ENCODE results near the gene NALCN.

NALCN gene

GRCh38 chr13:101452519-101453485, 36.5 kb upstream of the NALCN start, which contains the start of gene ITGBL1:
Gene ITGBL1 (plus strand): TSS chr13:101452675. CDS start chr13:101452834, 159 bp downstream.
- H3K9me3 ChIP-seq (ENCODE audit: insufficient read depth, low read length), result no peaks in the 10 kb centered on the region
- H3K4me3 ChIP-seq (ENCODE audit: insufficient read length, low read depth), result peak within 1 kb of the TSS; percentile 8
- H3K36me3 ChIP-seq (ENCODE audit: insufficient read depth, insufficient read length, low read length), result no peaks in the 10 kb centered on the region
- TF ChIP-seq ZNF274 (IDR thresholded peaks at IDR 0.05; ENCODE audit: low read depth, low read length) (no peak), SUZ12 (IDR thresholded peaks at IDR 0.05; ENCODE audit: extremely low read depth, insufficient read depth, insufficient read length) (no peak), YY1 (IDR thresholded peaks at IDR 0.05; ENCODE audit: insufficient read depth, insufficient read length) (no peak)
- no peak for DNase-seq (ENCODE audit: low read depth, low spot score)
- peaks cover 2% of the 10 kb centered on the region for H3K4me1 ChIP-seq (ENCODE audit: insufficient read depth, insufficient read length)
- H3K27me3 ChIP-seq (ENCODE audit: insufficient read depth, insufficient read length), result no peaks in the 10 kb centered on the region
- H3K9ac ChIP-seq (ENCODE audit: insufficient read length, low read depth), result no peak within 1 kb of the TSS

GRCh38 chr13:101451641-101452040, 35.3 kb upstream of the NALCN start:
- Histone ChIP-seq H3K4me1 (ENCODE audit: insufficient read depth, insufficient read length) (peaks cover 2% of the 10 kb centered on the region), H3K9ac (ENCODE audit: insufficient read length, low read depth) (no peak overlapping the region), H3K4me3 (ENCODE audit: insufficient read length, low read depth) (no peak overlapping the region), H3K9me3 (ENCODE audit: insufficient read depth, low read length) (no peaks in the 10 kb centered on the region), H3K27me3 (ENCODE audit: insufficient read depth, insufficient read length) (no peaks in the 10 kb centered on the region), H3K36me3 (ENCODE audit: insufficient read depth, insufficient read length, low read length) (no peaks in the 10 kb centered on the region)
- DNase-seq (ENCODE audit: low read depth, low spot score), result no peak
- no peak for TF ChIP-seq ZNF274 (IDR thresholded peaks at IDR 0.05; ENCODE audit: low read depth, low read length)
- TF ChIP-seq SUZ12 (IDR thresholded peaks at IDR 0.05; ENCODE audit: extremely low read depth, insufficient read depth, insufficient read length), result no peak
- TF ChIP-seq YY1 (IDR thresholded peaks at IDR 0.05; ENCODE audit: insufficient read depth, insufficient read length), result no peak

- DNase-seq (ENCODE audit: low read depth, low spot score), result no peak
- no peak for TF ChIP-seq SUZ12 (IDR thresholded peaks at IDR 0.05; ENCODE audit: extremely low read depth, insufficient read depth, insufficient read length)
- no peak for TF ChIP-seq YY1 (IDR thresholded peaks at IDR 0.05; ENCODE audit: insufficient read depth, insufficient read length)
- TF ChIP-seq ZNF274 (IDR thresholded peaks at IDR 0.05; ENCODE audit: low read depth, low read length), result no peak
- H3K9me3 ChIP-seq (ENCODE audit: insufficient read depth, low read length), result no peaks in the 10 kb centered on the region
- no peak overlapping the region for H3K9ac ChIP-seq (ENCODE audit: insufficient read length, low read depth)
- H3K36me3 ChIP-seq (ENCODE audit: insufficient read depth, insufficient read length, low read length), result no peaks in the 10 kb centered on the region
- H3K27me3 ChIP-seq (ENCODE audit: insufficient read depth, insufficient read length), result no peaks in the 10 kb centered on the region
- no peak overlapping the region for H3K4me3 ChIP-seq (ENCODE audit: insufficient read length, low read depth)
- H3K4me1 ChIP-seq (ENCODE audit: insufficient read depth, insufficient read length), result peaks cover 2% of the 10 kb centered on the region
Measured at GRCh38 chr13:101450749-101451130, 34.4 kb upstream of the NALCN start.

GRCh38 chr13:101449790-101450748, 33.8 kb upstream of the NALCN start:
- Histone ChIP-seq H3K9me3 (ENCODE audit: insufficient read depth, low read length) (no peaks in the 10 kb centered on the region), H3K27me3 (ENCODE audit: insufficient read depth, insufficient read length) (no peaks in the 10 kb centered on the region), H3K36me3 (ENCODE audit: insufficient read depth, insufficient read length, low read length) (no peaks in the 10 kb centered on the region), H3K4me1 (ENCODE audit: insufficient read depth, insufficient read length) (peaks cover 2% of the 10 kb centered on the region), H3K9ac (ENCODE audit: insufficient read length, low read depth) (no peak overlapping the region), H3K4me3 (ENCODE audit: insufficient read length, low read depth) (no peak overlapping the region)
- no peak for DNase-seq (ENCODE audit: low read depth, low spot score)
- no peak for TF ChIP-seq ZNF274 (IDR thresholded peaks at IDR 0.05; ENCODE audit: low read depth, low read length)
- no peak for TF ChIP-seq YY1 (IDR thresholded peaks at IDR 0.05; ENCODE audit: insufficient read depth, insufficient read length)
- TF ChIP-seq SUZ12 (IDR thresholded peaks at IDR 0.05; ENCODE audit: extremely low read depth, insufficient read depth, insufficient read length), result no peak

- Histone ChIP-seq H3K4me3 (ENCODE audit: insufficient read length, low read depth) (no peak overlapping the region), H3K36me3 (ENCODE audit: insufficient read depth, insufficient read length, low read length) (no peaks in the 10 kb centered on the region), H3K4me1 (ENCODE audit: insufficient read depth, insufficient read length) (no peaks in the 10 kb centered on the region), H3K9ac (ENCODE audit: insufficient read length, low read depth) (no peak overlapping the region), H3K9me3 (ENCODE audit: insufficient read depth, low read length) (no peaks in the 10 kb centered on the region), H3K27me3 (ENCODE audit: insufficient read depth, insufficient read length) (no peaks in the 10 kb centered on the region)
- no peak for DNase-seq (ENCODE audit: low read depth, low spot score)
- no peak for TF ChIP-seq ZNF274 (IDR thresholded peaks at IDR 0.05; ENCODE audit: low read depth, low read length)
- TF ChIP-seq SUZ12 (IDR thresholded peaks at IDR 0.05; ENCODE audit: extremely low read depth, insufficient read depth, insufficient read length), result no peak
- TF ChIP-seq YY1 (IDR thresholded peaks at IDR 0.05; ENCODE audit: insufficient read depth, insufficient read length), result no peak
Measured at GRCh38 chr13:101447852-101448251, 31.5 kb upstream of the NALCN start.

- Histone ChIP-seq H3K27me3 (ENCODE audit: insufficient read depth, insufficient read length) (no peaks in the 10 kb centered on the region), H3K4me1 (ENCODE audit: insufficient read depth, insufficient read length) (no peaks in the 10 kb centered on the region), H3K9me3 (ENCODE audit: insufficient read depth, low read length) (no peaks in the 10 kb centered on the region), H3K4me3 (ENCODE audit: insufficient read length, low read depth) (no peak overlapping the region), H3K9ac (ENCODE audit: insufficient read length, low read depth) (no peak overlapping the region), H3K36me3 (ENCODE audit: insufficient read depth, insufficient read length, low read length) (no peaks in the 10 kb centered on the region)
- no peak for DNase-seq (ENCODE audit: low read depth, low spot score)
- TF ChIP-seq SUZ12 (IDR thresholded peaks at IDR 0.05; ENCODE audit: extremely low read depth, insufficient read depth, insufficient read length) (no peak), ZNF274 (IDR thresholded peaks at IDR 0.05; ENCODE audit: low read depth, low read length) (no peak), YY1 (IDR thresholded peaks at IDR 0.05; ENCODE audit: insufficient read depth, insufficient read length) (no peak)
Measured at GRCh38 chr13:101434486-101434885, 18.2 kb upstream of the NALCN start.
